Immature natural killer cell (primary cell): ENCODE data around the gene DBN1. TPM values are rescaled to one million over a fixed set of nuclear protein-coding genes. Genes with fewer than 3 reads are reported as not detected.

Experiments used
- DNase-seq, 3 donors: peaks; one replicate each; pipeline ENCODE4 v3.0.0; 2022; ENCODE audit warnings: mixed read lengths in 1 of 3
- H3K27ac Mint-ChIP-seq, 6 donors: one replicate each; pipeline ENCODE4 v1.8.0; 2020; ENCODE audit warnings: mixed read lengths in 6 of 6, mild to moderate bottlenecking in 5 of 6, inconsistent platforms in 4 of 6, moderate library complexity in 3 of 6
- H3K27me3 Mint-ChIP-seq, 3 donors: one replicate each; pipeline ENCODE4 v1.8.0; 2020 to 2021; ENCODE audit warnings: low read depth in 3 of 3, mild to moderate bottlenecking in 3 of 3, mixed read lengths in 3 of 3, moderate library complexity in 3 of 3, inconsistent platforms in 1 of 3
- H3K36me3 Mint-ChIP-seq, 3 donors: one replicate each; pipeline ENCODE4 v1.8.0; 2020; ENCODE audit warnings: mixed read lengths in 3 of 3, inconsistent platforms in 2 of 3, mild to moderate bottlenecking in 2 of 3
- H3K4me1 Mint-ChIP-seq, 2 donors: one replicate each; pipeline ENCODE4 v1.8.0; 2020; ENCODE audit warnings: inconsistent platforms in 2 of 2, mild to moderate bottlenecking in 2 of 2, mixed read lengths in 2 of 2, moderate library complexity in 1 of 2
- H3K4me3 Mint-ChIP-seq, 5 donors: one replicate each; pipeline ENCODE4 v1.8.0; 2020; ENCODE audit warnings: mild to moderate bottlenecking in 5 of 5, mixed read lengths in 5 of 5, inconsistent platforms in 3 of 5, moderate library complexity in 3 of 5
- H3K9me3 Mint-ChIP-seq, 6 donors: one replicate each; pipeline ENCODE4 v1.8.0; 2020; ENCODE audit warnings: mild to moderate bottlenecking in 6 of 6, mixed read lengths in 6 of 6, inconsistent platforms in 4 of 6, moderate library complexity in 3 of 6
- polyA plus RNA-seq, 3 donors: library from polyadenylated mRNA; unstranded; fragments of 300-500 nt; fragmentation: Illumina TruSeq; gene quantifications; one replicate each; pipeline ENCODE4 v1.2.3, GENCODE V29; 2021

DBN1 gene
- polyA plus RNA-seq, 3 donors from 2014 or later, result 0.93 to 4.2 (median 2.8) TPM

GRCh38 chr5:177449140-177450061, 24.0 kb downstream of the DBN1 start:
- peaks cover 40 to 52% of the 10 kb centered on the region in 2 donors for H3K4me1 Mint-ChIP-seq
- no peaks in the 10 kb centered on the region for H3K9me3 Mint-ChIP-seq
- peaks cover 25 to 44% (median 36%) of the 10 kb centered on the region in 3 donors for H3K27me3 Mint-ChIP-seq
- peak overlapping the region in 1 of 6 donors; percentile 70 for H3K27ac Mint-ChIP-seq
- H3K4me3 Mint-ChIP-seq, result peak overlapping the region in 1 of 5 donors; percentile 9
- no peaks in the 10 kb centered on the region for H3K36me3 Mint-ChIP-seq
- no peak for DNase-seq

GRCh38 chr5:177448244-177448950, 25.0 kb downstream of the DBN1 start:
- Mint-ChIP-seq H3K9me3 (no peaks in the 10 kb centered on the region), H3K4me1 (peaks cover 42 to 47% of the 10 kb centered on the region in 2 donors), H3K36me3 (no peaks in the 10 kb centered on the region), H3K4me3 (peak overlapping the region; percentile 41 to 86 (median 63)), H3K27me3 (peaks cover 21 to 36% (median 26%) of the 10 kb centered on the region in 3 donors), H3K27ac (peak overlapping the region in 4 of 6 donors; percentile 23 to 89 (median 66))
- DNase-seq, result no peak

GRCh38 chr5:177447611-177448243, 25.7 kb downstream of the DBN1 start:
- H3K4me3 Mint-ChIP-seq, result peak overlapping the region; percentile 48 to 86 (median 63)
- peak overlapping the region in 4 of 6 donors; percentile 36 to 82 (median 62) for H3K27ac Mint-ChIP-seq
- DNase-seq, result peak in 2 of 3 donors; percentile 32 to 33
- no peaks in the 10 kb centered on the region for H3K9me3 Mint-ChIP-seq
- H3K4me1 Mint-ChIP-seq, result peaks cover 39 to 40% of the 10 kb centered on the region in 2 donors
- H3K36me3 Mint-ChIP-seq, result no peaks in the 10 kb centered on the region
- peaks cover 21 to 30% (median 21%) of the 10 kb centered on the region in 3 donors for H3K27me3 Mint-ChIP-seq

DNA sequence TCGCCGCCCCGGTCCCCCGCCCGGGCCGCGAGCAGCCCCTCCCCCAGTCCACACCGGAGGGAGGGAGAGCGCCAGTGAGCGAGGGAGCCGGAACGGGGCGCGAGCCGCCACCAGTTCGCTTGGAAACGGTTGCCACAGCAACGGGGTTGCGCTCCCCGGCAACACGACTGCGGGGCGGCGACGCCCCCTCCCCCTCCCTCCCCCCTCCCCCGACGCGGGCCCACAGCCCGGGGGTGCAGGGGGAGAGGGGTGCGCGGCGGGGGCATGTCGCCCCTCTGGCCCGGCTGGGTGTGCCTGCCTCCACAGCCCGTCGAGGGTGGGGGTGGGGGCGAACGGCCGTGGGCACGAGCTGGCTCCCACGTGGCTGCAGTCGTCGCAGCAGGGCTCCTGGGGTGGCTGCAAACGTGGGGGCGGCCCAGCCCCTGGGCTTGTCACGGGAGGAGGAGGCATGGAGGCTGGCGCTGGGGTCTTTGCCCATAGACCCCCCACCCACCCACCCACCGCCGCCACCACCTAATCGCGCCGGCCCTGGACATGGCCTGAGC, 26.3 kb downstream of the DBN1 start:
- Mint-ChIP-seq H3K36me3 (peaks cover 0 to 5% (median 0%) of the 10 kb centered on the region in 3 donors), H3K9me3 (no peaks in the 10 kb centered on the region), H3K27me3 (peaks cover 19 to 28% (median 19%) of the 10 kb centered on the region in 3 donors), H3K4me3 (peak overlapping the region in 3 of 5 donors; percentile 42 to 57 (median 48)), H3K27ac (peak overlapping the region in 1 of 6 donors; percentile 82), H3K4me1 (peaks cover 39 to 42% of the 10 kb centered on the region in 2 donors)
- peak; percentile 73 to 81 (median 79) for DNase-seq

DNA sequence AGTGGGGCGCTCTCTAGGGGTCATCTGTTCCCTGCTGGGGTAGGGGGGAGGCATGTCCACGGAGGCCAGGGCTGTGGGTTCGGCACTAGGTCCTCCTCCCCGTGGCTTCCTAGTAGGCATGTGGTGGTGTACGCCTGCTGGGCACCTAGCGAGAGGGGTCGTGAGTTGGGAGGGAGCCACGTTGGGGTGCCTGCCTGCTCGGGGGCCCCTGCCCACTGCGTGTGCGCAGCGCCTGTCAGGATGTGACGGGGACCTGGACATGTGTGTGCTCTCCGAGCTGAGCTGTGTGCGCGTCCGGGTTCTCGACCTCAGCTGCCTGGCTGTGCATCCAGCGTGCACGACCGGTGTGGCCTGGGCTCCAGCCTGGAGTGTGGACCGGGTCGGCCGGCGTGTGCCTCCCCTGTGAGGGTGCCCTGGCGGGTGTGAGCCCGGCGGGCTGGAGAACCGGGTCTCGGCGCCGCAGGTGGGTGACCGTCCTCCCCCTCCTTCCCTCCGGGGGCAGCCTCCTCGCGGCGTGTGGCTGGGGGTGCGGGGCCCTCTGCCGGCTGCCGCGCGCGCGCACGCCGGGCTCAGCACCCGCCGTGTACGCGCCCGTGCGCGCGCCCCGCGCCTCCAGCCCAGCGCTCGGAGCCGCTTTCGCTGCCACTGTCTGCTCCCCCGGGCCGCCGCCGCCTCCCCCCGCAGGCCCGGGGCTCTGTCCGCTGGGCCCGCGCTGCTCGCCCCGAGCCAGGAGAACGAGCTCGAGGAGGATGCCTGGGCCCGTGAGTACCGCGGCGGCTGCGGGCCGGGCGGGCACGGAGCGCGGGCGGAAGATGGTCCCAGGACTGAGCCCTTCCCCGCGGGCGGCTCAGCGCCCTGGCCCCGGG, 27.0 kb downstream of the DBN1 start, which contains the start of gene PRR7:
Gene PRR7 (plus strand): TSS at position 615 of the 866 bp plus-strand sequence. CDS start 8,254 bp downstream, outside the sequence.
- DNase-seq, result peak; percentile 82 to 86 (median 85)
- H3K4me1 Mint-ChIP-seq, result peaks cover 35 to 42% of the 10 kb centered on the region in 2 donors
- peak within 1 kb of the TSS; percentile 84 to 97 (median 91) for H3K27ac Mint-ChIP-seq
- no peaks in the 10 kb centered on the region for H3K9me3 Mint-ChIP-seq
- H3K36me3 Mint-ChIP-seq, result peaks cover 0 to 5% (median 0%) of the 10 kb centered on the region in 3 donors
- peaks cover 14 to 25% (median 16%) of the 10 kb centered on the region in 3 donors for H3K27me3 Mint-ChIP-seq
- peak within 1 kb of the TSS; percentile 75 to 88 (median 85) for H3K4me3 Mint-ChIP-seq

DNA sequence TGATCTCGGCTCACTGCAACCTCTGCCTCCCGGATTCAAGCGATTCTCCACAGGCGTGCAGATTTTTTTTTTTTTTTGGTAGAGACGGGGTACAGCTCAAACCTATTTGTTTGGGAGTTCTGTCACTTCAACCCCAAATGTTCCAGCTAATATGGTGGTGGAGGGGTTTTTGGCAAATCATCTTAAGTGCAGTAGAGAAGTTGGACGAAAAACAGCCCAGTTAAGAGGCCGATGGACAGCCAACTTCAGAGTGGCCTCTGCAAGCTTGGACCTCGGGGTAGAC, 27.6 kb downstream of the DBN1 start:
- H3K27me3 Mint-ChIP-seq, result peaks cover 14 to 23% (median 16%) of the 10 kb centered on the region in 3 donors
- peaks cover 0 to 5% (median 0%) of the 10 kb centered on the region in 3 donors for H3K36me3 Mint-ChIP-seq
- no peaks in the 10 kb centered on the region for H3K9me3 Mint-ChIP-seq
- peak overlapping the region; percentile 84 to 97 (median 91) for H3K27ac Mint-ChIP-seq
- peaks cover 35 to 42% of the 10 kb centered on the region in 2 donors for H3K4me1 Mint-ChIP-seq
- no peak for DNase-seq
- peak overlapping the region; percentile 75 to 88 (median 85) for H3K4me3 Mint-ChIP-seq

DNA sequence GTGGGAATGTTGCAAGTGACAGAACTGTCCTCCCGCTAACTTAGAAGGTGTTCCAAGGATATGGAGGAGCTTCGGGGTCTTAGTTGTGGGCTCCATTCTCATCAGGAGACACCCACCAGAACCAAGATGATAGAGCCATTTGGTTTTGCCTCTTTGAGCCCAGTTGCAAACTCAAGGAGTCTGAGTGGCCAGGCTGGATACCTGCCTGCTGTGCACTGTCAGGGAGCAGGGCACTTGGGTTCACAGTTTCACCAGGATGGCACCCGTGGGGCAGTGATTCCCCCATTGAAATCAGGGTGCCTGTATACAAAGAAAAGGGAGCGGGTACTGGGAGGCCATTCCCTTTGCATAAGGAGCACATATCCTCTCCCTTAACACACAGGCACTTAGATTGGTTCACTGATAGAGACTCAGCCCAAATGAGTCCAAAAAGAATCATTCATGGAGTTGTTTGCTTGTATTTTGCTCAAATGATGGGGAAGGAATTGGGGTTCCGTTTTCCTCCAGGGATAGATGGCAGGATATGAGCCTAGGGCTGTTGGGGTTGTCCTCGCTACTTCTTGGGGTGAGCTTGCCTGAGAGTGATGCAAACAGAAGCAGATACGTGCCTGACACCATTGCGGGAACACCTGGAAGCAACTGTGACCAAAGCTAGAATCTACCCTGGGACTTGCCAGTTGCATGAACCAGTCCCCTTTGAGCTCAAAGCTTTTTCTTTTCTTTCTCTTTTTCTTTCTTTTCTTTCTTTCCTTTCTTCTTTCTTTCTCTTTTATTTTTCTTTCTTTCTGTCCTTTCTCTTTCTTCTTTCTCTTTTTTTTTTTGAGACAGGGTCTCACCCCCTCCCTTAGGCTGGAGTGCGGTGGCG, 28.1 kb downstream of the DBN1 start:
- peaks cover 14 to 23% (median 16%) of the 10 kb centered on the region in 3 donors for H3K27me3 Mint-ChIP-seq
- peak overlapping the region; percentile 75 to 88 (median 85) for H3K4me3 Mint-ChIP-seq
- no peak for DNase-seq
- H3K36me3 Mint-ChIP-seq, result peaks cover 0 to 8% (median 0%) of the 10 kb centered on the region in 3 donors
- H3K27ac Mint-ChIP-seq, result peak overlapping the region; percentile 84 to 97 (median 91)
- peaks cover 36 to 42% of the 10 kb centered on the region in 2 donors for H3K4me1 Mint-ChIP-seq
- H3K9me3 Mint-ChIP-seq, result no peaks in the 10 kb centered on the region

DNA sequence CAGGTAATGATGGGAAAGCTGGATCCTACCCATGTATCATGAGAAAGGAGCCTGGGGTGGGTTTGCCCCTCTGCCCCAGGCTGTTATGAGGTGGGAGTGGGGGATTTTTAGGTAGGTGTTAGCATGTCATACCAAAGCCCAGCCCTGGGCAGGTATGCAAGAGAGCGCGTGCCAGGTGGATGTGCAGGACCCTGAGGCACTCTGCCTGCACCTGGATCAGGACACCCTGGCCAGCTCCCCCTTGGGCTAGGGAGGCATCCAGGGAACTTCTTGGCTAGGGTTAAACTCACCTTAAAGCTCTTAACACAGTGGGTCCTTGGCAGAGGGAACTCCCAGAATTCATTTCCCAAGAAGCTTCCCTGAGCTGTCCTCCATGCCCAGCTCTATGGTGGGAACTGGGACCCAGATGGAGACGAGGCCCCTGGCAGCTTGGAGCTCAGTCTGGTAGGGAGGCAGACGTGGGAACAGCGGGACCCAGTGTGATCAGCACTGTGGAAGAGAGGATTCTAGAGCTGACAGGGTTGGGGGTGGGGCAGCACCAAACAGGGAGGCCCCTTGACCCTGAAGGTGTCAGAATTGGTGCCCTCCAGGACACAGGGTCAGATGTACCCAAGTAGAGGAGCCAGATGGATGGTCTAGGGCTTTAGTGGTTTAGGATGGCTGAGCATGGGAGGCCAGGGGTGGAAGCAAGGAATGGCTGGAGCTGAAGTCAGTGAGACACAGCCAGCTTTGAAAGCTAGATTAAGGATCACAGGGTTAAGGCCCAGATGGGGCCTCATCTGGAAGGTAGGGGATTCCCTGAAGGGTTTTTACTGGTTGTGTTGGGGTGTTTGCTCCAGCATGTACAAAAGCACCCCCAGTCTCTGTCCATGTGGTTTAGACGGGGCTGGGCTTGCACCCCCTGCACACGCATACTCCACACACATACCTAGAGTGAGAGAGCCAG, 29.1 kb downstream of the DBN1 start:
- peak overlapping the region; percentile 84 to 97 (median 91) for H3K27ac Mint-ChIP-seq
- DNase-seq, result no peak
- H3K27me3 Mint-ChIP-seq, result peaks cover 14 to 20% (median 16%) of the 10 kb centered on the region in 3 donors
- peak overlapping the region in 4 of 5 donors; percentile 6 to 88 (median 80) for H3K4me3 Mint-ChIP-seq
- H3K9me3 Mint-ChIP-seq, result no peaks in the 10 kb centered on the region
- H3K4me1 Mint-ChIP-seq, result peaks cover 45 to 49% of the 10 kb centered on the region in 2 donors
- H3K36me3 Mint-ChIP-seq, result peaks cover 4 to 16% (median 7%) of the 10 kb centered on the region in 3 donors

GRCh38 chr5:177443144-177443983, 30.1 kb downstream of the DBN1 start:
- no peak overlapping the region for H3K4me3 Mint-ChIP-seq
- H3K27me3 Mint-ChIP-seq, result peaks cover 12 to 16% (median 14%) of the 10 kb centered on the region in 3 donors
- H3K27ac Mint-ChIP-seq, result peak overlapping the region in 4 of 6 donors; percentile 54 to 97 (median 75)
- DNase-seq, result no peak
- peaks cover 5 to 22% (median 9%) of the 10 kb centered on the region in 3 donors for H3K36me3 Mint-ChIP-seq
- no peaks in the 10 kb centered on the region for H3K9me3 Mint-ChIP-seq
- H3K4me1 Mint-ChIP-seq, result peaks cover 48 to 50% of the 10 kb centered on the region in 2 donors
